RPMI8226 (cell line): ENCODE measurements around the gene VPS8.
"Not testable (repeated sequence)": the region's sequence is repeated elsewhere in the genome, so short reads cannot be mapped to it uniquely, and the experiment has no call there.

Experiments
- DNase-seq: peaks from one replicate; pipeline ENCODE4 v3.0.0-alpha.2; 2015

The VPS8 gene

GRCh38 chr3:184873141-184873540, 61.2 kb downstream of the VPS8 start:
- no peak for DNase-seq

GRCh38 chr3:184874709-184875644, 63.0 kb downstream of the VPS8 start:
- DNase-seq: peak; percentile 44

GRCh38 chr3:184880276-184881019, 68.5 kb downstream of the VPS8 start:
- no peak for DNase-seq

- peak; percentile 56 for DNase-seq
Observed at GRCh38 chr3:184884359-184885017, 72.5 kb downstream of the VPS8 start.

GRCh38 chr3:184885112-184885511, 73.1 kb downstream of the VPS8 start:
- no peak for DNase-seq

- DNase-seq: no peak
Observed at GRCh38 chr3:184887574-184887973, 75.6 kb downstream of the VPS8 start.

- DNase-seq: no peak
Observed at GRCh38 chr3:184889312-184889904, 77.4 kb downstream of the VPS8 start.

GRCh38 chr3:184894051-184894450, 82.1 kb downstream of the VPS8 start:
- DNase-seq: no peak

GRCh38 chr3:184895350-184895749, 83.4 kb downstream of the VPS8 start:
- DNase-seq: no peak

- no peak for DNase-seq
Observed at GRCh38 chr3:184896336-184896735, 84.4 kb downstream of the VPS8 start.

- no peak for DNase-seq
Observed at GRCh38 chr3:184899953-184900595, 88.1 kb downstream of the VPS8 start.

GRCh38 chr3:184907031-184907430, 95.1 kb downstream of the VPS8 start:
- not testable (repeated sequence) for DNase-seq

- DNase-seq: no peak
Observed at GRCh38 chr3:184907681-184908649, 96.0 kb downstream of the VPS8 start.

- DNase-seq: no peak
Observed at GRCh38 chr3:184908859-184909258, 96.9 kb downstream of the VPS8 start.

- DNase-seq: no peak
Observed at GRCh38 chr3:184910664-184911063, 98.7 kb downstream of the VPS8 start.

GRCh38 chr3:184911570-184911969, 99.6 kb downstream of the VPS8 start:
- no peak for DNase-seq

GRCh38 chr3:184912163-184912562, 100.2 kb downstream of the VPS8 start:
- no peak for DNase-seq

GRCh38 chr3:184914628-184915027, 102.7 kb downstream of the VPS8 start:
- no peak for DNase-seq

GRCh38 chr3:184918750-184919149, 106.8 kb downstream of the VPS8 start:
- DNase-seq: no peak

- DNase-seq: no peak
Observed at GRCh38 chr3:184919651-184920050, 107.7 kb downstream of the VPS8 start.

- no peak for DNase-seq
Observed at GRCh38 chr3:184924547-184924946, 112.6 kb downstream of the VPS8 start.
